ENCODE results near the gene NSUN2. TPM values are rescaled to one million over a fixed set of nuclear protein-coding genes. Genes with fewer than 3 reads are reported as not detected.
A peak's percentile ranks its signal among the peaks of the same experiment; 100 is the strongest.

Gene NSUN2
- total and polyA plus RNA-seq, 12 donors = 21.3 to 66.8 (median 40.2) TPM

DNA sequence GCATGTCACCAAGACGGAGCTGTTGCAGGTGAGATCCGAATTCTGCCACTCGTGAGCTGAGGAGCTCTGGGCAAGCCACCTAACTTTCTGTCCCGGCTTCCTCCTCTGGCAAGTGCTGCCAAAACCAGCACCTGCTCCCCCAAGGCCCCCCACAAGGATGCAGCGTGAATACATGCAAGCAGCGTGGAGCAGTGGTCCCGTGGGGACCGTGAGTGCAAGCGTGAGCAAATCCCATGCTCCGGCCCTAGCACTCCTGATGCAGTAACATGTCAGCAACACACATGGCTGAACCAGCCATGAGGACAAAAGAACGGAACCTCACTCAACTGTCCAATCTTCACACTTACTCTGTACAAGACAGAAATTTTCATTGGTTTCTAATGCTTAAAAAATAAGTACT lies 31.0 kb downstream of the NSUN2 start:
- Histone ChIP-seq H3K4me1 (replicated peaks in 1 of 2) (no peaks in the 10 kb centered on the region), H3K36me3 (replicated peaks in 1 of 2) (peaks cover 0 to 82% of the 10 kb centered on the region in 2 donors), H3K4me3 (no peak overlapping the region), H3K9me3 (replicated peaks in 1 of 3) (no peaks in the 10 kb centered on the region), H3K27ac (no peak overlapping the region), H3K27me3 (no peaks in the 10 kb centered on the region)
- TF ChIP-seq, protein P1, sequence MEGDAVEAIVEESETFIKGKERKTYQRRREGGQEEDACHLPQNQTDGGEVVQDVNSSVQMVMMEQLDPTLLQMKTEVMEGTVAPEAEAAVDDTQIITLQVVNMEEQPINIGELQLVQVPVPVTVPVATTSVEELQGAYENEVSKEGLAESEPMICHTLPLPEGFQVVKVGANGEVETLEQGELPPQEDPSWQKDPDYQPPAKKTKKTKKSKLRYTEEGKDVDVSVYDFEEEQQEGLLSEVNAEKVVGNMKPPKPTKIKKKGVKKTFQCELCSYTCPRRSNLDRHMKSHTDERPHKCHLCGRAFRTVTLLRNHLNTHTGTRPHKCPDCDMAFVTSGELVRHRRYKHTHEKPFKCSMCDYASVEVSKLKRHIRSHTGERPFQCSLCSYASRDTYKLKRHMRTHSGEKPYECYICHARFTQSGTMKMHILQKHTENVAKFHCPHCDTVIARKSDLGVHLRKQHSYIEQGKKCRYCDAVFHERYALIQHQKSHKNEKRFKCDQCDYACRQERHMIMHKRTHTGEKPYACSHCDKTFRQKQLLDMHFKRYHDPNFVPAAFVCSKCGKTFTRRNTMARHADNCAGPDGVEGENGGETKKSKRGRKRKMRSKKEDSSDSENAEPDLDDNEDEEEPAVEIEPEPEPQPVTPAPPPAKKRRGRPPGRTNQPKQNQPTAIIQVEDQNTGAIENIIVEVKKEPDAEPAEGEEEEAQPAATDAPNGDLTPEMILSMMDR (IDR thresholded peaks at IDR 0.05) = no peak
- TF ChIP-seq POLR2A (IDR thresholded peaks at IDR 0.05) = no peak
- no peak for DNase-seq
- 91 to 95% (median 93%) methylated on average over 11 of the region's 11 CpGs for WGBS, 4 donors
- intact Hi-C loops (cut with DNase I) = no loop called here

DNA sequence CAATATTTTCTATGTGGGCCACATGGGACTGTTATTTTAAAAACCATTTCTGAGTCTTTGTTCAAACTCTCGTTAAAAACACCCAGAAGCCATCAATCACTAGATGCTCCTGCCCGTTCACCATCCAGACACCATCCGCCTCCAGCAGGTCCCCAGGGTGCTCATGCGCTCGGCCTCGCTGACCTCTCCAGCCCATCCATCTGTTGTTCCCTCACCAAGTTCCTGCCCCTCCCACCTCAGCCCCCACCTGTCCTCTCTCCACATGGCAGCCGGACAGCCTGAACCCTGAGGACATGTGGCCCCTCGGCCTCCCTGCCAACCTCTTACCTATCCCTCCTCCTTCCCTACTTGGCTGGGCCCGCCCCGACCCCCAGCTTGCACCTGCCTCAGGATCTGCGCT lies 31.6 kb downstream of the NSUN2 start:
- no peak for TF ChIP-seq POLR2A (IDR thresholded peaks at IDR 0.05)
- TF ChIP-seq, protein P1 (IDR thresholded peaks at IDR 0.05) = no peak
- no peak overlapping the region for H3K27ac ChIP-seq
- no peaks in the 10 kb centered on the region for H3K4me1 ChIP-seq (replicated peaks in 1 of 2)
- peaks cover 0 to 77% of the 10 kb centered on the region in 2 donors for H3K36me3 ChIP-seq (replicated peaks in 1 of 2)
- H3K27me3 ChIP-seq = no peaks in the 10 kb centered on the region
- H3K9me3 ChIP-seq (replicated peaks in 1 of 3) = no peaks in the 10 kb centered on the region
- intact Hi-C loops (cut with DNase I) = no loop called here
- no peak for DNase-seq
- no peak overlapping the region for H3K4me3 ChIP-seq
- 88 to 94% (median 90%) methylated on average over 11 of the region's 11 CpGs for WGBS, 4 donors

DNA sequence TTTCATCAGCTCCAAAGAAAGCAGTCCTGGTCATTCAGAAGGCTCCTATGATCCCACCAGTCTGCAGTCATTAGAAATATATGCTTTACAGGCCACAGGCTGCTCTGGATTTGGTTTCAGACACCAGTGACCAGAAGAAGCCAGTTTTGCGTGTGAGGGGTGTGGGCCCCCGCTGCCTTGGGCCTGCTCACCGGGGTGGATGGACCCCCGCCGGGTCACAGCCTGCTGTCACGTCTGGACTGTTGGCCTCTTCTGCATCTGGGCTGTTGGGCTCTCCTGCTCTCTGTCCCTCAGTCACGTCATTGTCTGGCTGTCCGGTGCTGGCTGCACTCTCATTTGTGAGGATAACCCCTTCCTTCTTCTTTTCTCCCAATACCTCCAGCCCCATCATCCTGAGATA lies 33.1 kb downstream of the NSUN2 start:
- peak in 1 of 7 donors; percentile 41 for DNase-seq
- no peak overlapping the region for H3K27ac ChIP-seq
- TF ChIP-seq, protein P1 (IDR thresholded peaks at IDR 0.05) = no peak
- no peak for TF ChIP-seq POLR2A (IDR thresholded peaks at IDR 0.05)
- H3K27me3 ChIP-seq = no peaks in the 10 kb centered on the region
- WGBS, 4 donors = 86 to 94% (median 91%) methylated on average over 7 to 8 of the region's 8 CpGs
- H3K36me3 ChIP-seq (replicated peaks in 1 of 2) = peaks cover 0 to 62% of the 10 kb centered on the region in 2 donors
- H3K9me3 ChIP-seq (replicated peaks in 1 of 3) = no peaks in the 10 kb centered on the region
- no peaks in the 10 kb centered on the region for H3K4me1 ChIP-seq (replicated peaks in 1 of 2)
- intact Hi-C loops (cut with DNase I) = no loop called here
- H3K4me3 ChIP-seq = no peak overlapping the region

DNA sequence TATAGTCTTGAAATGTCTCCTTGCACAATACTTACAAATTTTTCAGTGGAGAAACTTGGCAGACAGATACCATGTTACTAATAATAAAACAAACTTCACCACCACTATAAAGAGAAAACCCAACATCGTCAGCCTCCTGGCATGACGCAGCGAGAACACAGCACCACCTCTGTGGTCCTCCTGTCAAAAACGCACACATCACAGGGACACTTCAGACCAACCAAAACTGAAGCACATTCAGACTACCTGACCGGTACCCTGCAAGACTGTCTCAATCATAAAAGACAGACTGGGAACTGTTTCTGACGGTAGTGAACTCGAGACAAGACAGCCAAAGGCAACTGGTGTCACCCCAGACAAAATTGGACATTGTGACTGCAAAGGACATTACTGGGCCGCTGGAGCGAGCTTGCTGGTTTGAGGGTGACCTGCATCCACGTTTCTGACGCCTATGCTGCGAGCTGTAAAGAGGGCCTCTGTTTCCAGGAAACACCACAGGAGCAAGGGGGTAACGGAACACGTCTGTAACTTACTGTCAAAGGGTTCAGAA lies 34.4 kb downstream of the NSUN2 start:
- intact Hi-C loops (cut with DNase I) = no loop called here
- no peak overlapping the region for H3K4me3 ChIP-seq
- no peaks in the 10 kb centered on the region for H3K4me1 ChIP-seq (replicated peaks in 1 of 2)
- no peak for TF ChIP-seq POLR2A (IDR thresholded peaks at IDR 0.05)
- TF ChIP-seq, protein P1 (IDR thresholded peaks at IDR 0.05) = no peak
- H3K9me3 ChIP-seq (replicated peaks in 1 of 3) = no peaks in the 10 kb centered on the region
- H3K27me3 ChIP-seq = no peaks in the 10 kb centered on the region
- peaks cover 0 to 50% of the 10 kb centered on the region in 2 donors for H3K36me3 ChIP-seq (replicated peaks in 1 of 2)
- H3K27ac ChIP-seq = peak overlapping the region in 1 of 5 donors; percentile 38
- peak in 3 of 7 donors; percentile 24 to 47 (median 28) for DNase-seq
- WGBS, 4 donors = 84 to 88% (median 87%) methylated on average over 13 to 14 of the region's 14 CpGs

Data from adrenal gland (tissue), 12 donors.